ENCODE measurements around the gene REV3L.

GRCh38 chr6:111377558-111378120 lies 105.4 kb downstream of the REV3L start:
- TF ChIP-seq ZNF146 (CRISPR knock-in tag; IDR thresholded peaks at IDR 0.05; ENCODE audit: unreplicated experiment) = no peak
- TF ChIP-seq CBFB (CRISPR knock-in tag; IDR thresholded peaks at IDR 0.05) = no peak
